HG03571 (cell line): ENCODE data around the gene ROCK1.

Source experiments
- ATAC-seq: cut with Tn5 transposase; IDR thresholded peaks from one replicate; pipeline ENCODE4 v1.9.1; 2021; ENCODE audit not compliant: unreplicated experiment

Gene ROCK1

GRCh38 chr18:21109936-21110712 lies 1.5 kb downstream of the ROCK1 start:
- no peak for ATAC-seq

DNA sequence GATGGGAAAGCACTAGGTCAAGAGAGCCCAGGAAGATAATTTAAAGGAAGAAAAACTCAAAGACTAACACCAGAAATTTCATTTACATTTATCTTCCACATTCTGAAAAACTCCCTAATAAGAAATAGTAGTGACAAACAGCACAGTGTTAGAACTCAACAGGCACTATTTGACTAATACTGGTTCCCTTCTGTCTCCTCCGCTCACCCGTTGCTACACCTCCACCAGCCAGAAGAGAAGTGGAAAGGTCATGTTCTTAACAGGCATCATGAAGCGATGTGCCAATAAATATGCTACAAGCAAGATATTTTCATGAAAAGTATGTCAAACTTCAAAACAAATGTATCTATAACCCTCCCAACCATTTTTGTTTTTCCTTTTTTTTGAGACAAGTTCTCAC lies 5.7 kb downstream of the ROCK1 start:
- no peak for ATAC-seq

DNA sequence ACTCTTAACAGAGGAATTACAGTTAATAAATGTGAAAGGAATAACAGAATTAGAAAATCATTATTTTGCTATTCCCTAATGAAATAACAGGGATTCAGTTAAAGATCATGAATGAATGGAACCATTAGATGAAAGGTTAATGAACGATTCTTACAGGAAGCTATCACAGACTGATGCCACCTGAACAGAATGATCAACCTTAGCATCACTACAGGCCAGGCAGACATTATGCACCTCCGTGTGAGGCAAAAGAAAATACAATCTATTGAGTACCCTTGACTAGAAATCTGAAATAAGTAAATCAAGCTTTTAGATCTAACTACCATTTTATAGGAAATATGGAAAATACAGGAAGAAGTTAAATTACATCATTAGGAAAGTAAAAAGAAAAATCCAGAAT lies 10.4 kb downstream of the ROCK1 start:
- ATAC-seq, result no peak

DNA sequence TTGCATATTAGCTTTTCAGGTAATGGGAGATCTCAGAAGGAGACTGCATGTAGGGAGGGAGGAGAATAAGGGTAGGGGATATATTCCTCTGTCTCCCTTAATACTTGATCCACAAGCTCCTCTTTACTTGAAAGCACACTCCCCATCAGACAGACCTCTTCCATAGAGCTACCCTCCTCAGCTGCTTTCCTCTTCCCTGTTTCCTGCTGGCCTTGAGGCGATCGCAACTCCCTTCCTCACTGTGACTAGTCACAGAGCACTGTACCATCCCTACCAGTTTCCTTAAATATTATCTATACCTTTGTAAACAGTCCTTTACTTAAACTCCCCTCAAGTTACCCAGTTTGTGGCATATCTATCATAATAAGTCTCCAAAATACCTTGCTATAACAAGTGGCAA lies 10.9 kb downstream of the ROCK1 start:
- no peak for ATAC-seq

- no peak for ATAC-seq
These were observed 11.5 kb downstream of the ROCK1 start for GRCh38 chr18:21100146-21100545.

DNA sequence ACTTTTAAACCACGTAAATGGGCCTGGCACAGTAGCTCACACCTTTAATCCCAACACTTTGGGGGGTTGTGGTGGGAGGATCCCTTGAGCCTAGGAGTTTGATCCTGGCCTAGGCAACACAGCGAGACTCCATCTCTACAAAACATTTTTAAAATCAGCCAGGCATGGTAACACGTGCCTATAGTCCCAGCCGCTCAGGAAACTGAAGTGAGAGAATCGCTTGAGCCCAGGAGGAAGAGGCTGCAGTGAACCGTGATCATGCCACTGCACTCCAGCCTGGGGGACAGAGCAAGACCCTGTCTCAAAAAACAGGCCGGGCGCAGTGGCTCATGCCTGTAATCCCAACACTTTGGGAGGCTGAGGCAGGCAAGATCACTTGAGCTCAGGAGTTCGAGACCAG lies 12.2 kb downstream of the ROCK1 start:
- peak; percentile 82 for ATAC-seq

GRCh38 chr18:21096760-21097159 lies 14.9 kb downstream of the ROCK1 start:
- no peak for ATAC-seq

DNA sequence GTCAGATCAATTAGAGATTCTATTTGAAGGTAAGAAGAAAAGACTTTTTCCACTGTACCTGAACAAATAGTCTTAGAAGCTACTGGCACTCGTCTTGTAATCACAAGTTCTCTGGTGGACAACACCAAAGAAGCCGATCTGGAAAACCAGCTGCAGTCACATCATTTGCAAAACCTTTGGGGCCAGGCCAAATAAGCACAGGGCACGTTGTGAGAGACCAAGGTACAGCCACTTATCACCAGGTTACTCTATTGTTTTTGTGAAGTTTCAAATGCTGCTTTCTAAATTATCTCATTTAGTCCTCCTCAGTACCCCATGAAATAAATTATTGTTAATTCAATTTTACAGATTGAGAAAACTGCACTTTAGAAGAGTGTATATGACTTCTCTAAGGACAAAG lies 18.5 kb downstream of the ROCK1 start:
- ATAC-seq, result no peak

DNA sequence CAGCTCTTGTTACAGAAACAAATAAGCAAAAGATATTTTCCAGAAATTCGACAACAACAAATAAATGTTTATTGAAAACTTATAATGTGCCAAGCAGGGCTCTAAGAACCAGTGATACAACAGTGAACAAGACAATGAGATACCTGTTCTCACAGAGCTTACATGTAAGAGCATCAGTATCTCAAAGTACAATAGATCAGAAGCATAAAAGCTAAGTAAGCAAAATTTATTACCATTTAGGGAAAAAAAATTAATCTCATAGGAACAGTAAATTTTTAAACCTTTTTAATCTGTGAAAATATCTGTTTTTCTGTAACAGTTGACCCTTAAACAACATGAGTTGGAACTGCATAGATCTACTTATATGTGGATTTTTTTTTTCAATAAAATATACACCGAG lies 20.9 kb downstream of the ROCK1 start:
- ATAC-seq, result no peak

GRCh38 chr18:21085579-21086166 lies 25.9 kb downstream of the ROCK1 start:
- ATAC-seq, result no peak

- no peak for ATAC-seq
These were observed 27.0 kb downstream of the ROCK1 start for GRCh38 chr18:21084511-21085078.

- ATAC-seq, result no peak
These were observed 28.6 kb downstream of the ROCK1 start for GRCh38 chr18:21083017-21083416.

DNA sequence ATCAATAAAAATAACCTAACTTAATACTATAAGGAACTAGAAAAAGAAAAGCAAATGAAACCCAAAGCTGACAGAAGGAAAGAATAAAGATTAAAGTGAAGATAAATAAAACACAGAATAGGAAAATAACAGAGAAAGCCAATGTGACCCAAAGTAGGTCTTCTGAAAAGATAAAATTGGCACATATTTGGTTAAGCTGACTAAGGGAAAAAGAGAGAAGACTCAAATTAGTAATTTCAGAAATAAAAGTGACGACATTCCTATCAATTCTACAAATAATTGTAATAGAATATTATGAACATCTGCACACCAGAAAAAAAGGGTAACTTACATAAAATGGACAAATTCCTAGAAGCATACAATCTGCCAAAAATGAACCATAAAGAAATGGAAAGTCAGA lies 30.2 kb downstream of the ROCK1 start:
- ATAC-seq, result no peak

- no peak for ATAC-seq
These were observed 31.0 kb downstream of the ROCK1 start for GRCh38 chr18:21080576-21080975.

- no peak for ATAC-seq
These were observed 37.0 kb downstream of the ROCK1 start for GRCh38 chr18:21074336-21075323.

- no peak for ATAC-seq
These were observed 38.4 kb downstream of the ROCK1 start for GRCh38 chr18:21073180-21073579.

GRCh38 chr18:21071071-21071470 lies 40.5 kb downstream of the ROCK1 start:
- no peak for ATAC-seq

DNA sequence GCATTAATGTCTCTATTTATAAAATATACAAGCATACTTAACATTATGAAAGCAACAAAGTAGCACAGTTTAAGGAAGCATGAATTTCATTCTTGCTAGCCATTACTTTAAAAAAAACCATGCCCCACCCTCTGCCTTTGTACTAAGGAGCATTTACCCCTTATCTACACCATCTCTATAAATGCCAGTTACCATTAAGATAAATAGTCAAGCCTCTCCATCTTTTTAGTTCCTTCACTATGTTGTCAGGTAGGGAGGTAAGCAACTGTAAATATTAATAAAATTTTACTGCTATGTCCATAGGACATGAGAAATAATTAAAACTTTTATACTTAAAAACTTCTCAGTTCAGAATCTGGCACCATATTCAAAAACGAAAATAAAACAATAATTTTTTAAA lies 42.1 kb downstream of the ROCK1 start:
- ATAC-seq, result no peak

GRCh38 chr18:21064347-21064746 lies 47.3 kb downstream of the ROCK1 start:
- no peak for ATAC-seq

- no peak for ATAC-seq
These were observed 48.6 kb downstream of the ROCK1 start for GRCh38 chr18:21063011-21063410.

GRCh38 chr18:21057112-21057511 lies 54.5 kb downstream of the ROCK1 start:
- no peak for ATAC-seq
